ENCODE data around the gene STARD5.

Gene STARD5, protein sequence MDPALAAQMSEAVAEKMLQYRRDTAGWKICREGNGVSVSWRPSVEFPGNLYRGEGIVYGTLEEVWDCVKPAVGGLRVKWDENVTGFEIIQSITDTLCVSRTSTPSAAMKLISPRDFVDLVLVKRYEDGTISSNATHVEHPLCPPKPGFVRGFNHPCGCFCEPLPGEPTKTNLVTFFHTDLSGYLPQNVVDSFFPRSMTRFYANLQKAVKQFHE

DNA sequence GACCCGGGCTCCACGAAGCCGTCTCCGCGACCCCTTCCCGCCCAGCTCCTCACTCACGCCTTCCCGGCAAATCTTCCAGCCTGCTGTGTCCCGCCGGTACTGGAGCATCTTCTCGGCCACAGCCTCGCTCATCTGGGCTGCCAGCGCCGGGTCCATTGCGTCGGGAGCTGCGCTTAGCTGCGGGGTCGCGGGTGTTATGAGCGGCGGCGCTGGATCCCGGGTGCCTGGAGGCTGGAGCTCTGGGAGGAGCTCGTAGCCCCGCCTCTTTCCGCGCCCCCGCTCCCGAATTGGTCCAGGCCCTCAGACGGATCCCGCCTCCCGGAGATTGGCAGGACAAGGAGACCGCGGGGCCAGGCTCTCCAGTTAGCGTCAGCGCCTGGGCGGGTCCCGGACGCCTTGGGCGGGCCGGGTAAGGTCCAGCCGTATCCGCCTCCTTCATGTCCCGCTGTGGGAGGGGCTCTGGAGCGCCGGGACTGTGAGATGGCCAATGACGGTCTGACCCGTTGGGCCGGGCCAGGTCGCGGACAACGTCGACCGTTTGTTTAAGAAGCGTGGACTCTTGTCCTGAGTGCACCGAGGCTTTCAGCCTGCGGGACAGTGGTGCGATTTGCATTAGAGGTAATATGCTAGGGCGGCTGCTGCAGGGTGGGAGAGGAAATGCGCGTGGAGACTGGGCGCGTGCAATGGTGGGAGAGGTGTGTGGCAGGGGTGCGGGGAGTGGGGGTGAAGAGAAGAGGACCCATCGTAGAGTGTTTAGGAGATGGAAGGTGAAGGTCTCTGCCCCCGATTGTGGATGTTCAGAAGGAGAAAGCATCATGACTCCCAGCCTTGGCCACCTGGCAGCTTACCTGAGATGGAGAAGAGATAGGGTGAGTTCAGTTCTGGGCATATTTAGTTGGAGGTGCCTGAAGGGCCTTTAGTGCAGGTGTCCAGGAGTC lies at the start of gene STARD5:
STARD5 (minus strand) TSS at position 198 of the 938 bp plus-strand sequence; CDS start at position 156, 42 bp downstream.
- H3K4me3 ChIP-seq (ENCODE audit: low read length): peak within 1 kb of the TSS; percentile 93
- DNase-seq (ENCODE audit: low read depth): peak; percentile 100
- no peaks in the 10 kb centered on the region for H3K27me3 ChIP-seq (replicated peaks; ENCODE audit: control insufficient read depth, insufficient read depth, low read length)
- peak within 1 kb of the TSS; percentile 88 for H3K9ac ChIP-seq (ENCODE audit: low read length)
- H3K9me3 ChIP-seq (ENCODE audit: control insufficient read depth, low read length): no peaks in the 10 kb centered on the region
- peaks cover 5% of the 10 kb centered on the region for H3K36me3 ChIP-seq (ENCODE audit: control insufficient read depth, insufficient read depth, low read length, severe bottlenecking)
- H3K4me1 ChIP-seq (ENCODE audit: control insufficient read depth, insufficient read depth, low read length): peaks cover 38% of the 10 kb centered on the region

DNA sequence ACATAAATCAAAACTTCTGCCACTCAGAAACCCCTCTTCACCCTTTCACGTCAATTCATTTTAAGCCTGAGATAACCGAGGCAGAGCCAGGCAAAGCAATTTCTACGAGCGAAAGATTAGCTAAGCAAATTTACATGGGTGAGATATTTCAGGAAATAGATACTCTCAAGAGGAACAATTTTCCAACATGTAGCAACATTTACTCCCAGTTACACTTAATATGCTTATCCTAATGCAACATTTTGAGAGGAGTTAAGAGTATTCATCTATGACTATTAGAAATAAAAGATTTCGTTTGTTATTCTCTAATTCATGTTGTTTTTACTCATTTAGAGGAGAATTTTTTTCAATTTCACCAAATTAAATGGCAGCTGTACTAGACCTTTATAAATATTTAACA lies 49.2 kb upstream of the STARD5 start:
- Histone ChIP-seq H3K4me1 (ENCODE audit: control insufficient read depth, insufficient read depth, low read length) (peaks cover 14% of the 10 kb centered on the region), H3K9ac (ENCODE audit: low read length) (no peak overlapping the region), H3K9me3 (ENCODE audit: control insufficient read depth, low read length) (no peaks in the 10 kb centered on the region), H3K4me3 (ENCODE audit: low read length) (no peak overlapping the region), H3K36me3 (ENCODE audit: control insufficient read depth, insufficient read depth, low read length, severe bottlenecking) (no peaks in the 10 kb centered on the region), H3K27me3 (replicated peaks; ENCODE audit: control insufficient read depth, insufficient read depth, low read length) (peaks cover 10% of the 10 kb centered on the region)
- DNase-seq (ENCODE audit: low read depth): no peak

DNA sequence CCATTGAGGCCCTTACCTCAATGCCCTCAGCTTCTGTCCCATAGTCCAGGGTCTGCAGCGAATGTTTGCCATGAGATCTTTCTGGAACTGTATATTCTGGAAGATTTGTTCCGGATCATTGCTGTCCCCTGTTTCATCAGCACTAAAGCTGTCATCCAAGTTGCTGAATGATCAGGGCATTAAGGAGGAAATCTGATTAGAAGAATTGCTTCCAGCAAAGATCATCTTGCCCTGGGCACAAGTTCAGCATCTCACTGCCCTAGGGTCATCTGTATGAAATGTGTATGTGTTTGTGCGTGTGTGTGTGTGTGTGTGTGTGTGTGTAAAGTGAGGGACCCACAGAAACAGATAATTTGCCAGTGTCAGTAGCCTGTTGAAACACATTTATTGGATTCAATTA lies 48.6 kb upstream of the STARD5 start:
- no peak for DNase-seq (ENCODE audit: low read depth)
- no peaks in the 10 kb centered on the region for H3K36me3 ChIP-seq (ENCODE audit: control insufficient read depth, insufficient read depth, low read length, severe bottlenecking)
- no peak overlapping the region for H3K9ac ChIP-seq (ENCODE audit: low read length)
- H3K27me3 ChIP-seq (replicated peaks; ENCODE audit: control insufficient read depth, insufficient read depth, low read length): peaks cover 10% of the 10 kb centered on the region
- no peak overlapping the region for H3K4me3 ChIP-seq (ENCODE audit: low read length)
- H3K9me3 ChIP-seq (ENCODE audit: control insufficient read depth, low read length): no peaks in the 10 kb centered on the region
- H3K4me1 ChIP-seq (ENCODE audit: control insufficient read depth, insufficient read depth, low read length): peaks cover 14% of the 10 kb centered on the region

DNA sequence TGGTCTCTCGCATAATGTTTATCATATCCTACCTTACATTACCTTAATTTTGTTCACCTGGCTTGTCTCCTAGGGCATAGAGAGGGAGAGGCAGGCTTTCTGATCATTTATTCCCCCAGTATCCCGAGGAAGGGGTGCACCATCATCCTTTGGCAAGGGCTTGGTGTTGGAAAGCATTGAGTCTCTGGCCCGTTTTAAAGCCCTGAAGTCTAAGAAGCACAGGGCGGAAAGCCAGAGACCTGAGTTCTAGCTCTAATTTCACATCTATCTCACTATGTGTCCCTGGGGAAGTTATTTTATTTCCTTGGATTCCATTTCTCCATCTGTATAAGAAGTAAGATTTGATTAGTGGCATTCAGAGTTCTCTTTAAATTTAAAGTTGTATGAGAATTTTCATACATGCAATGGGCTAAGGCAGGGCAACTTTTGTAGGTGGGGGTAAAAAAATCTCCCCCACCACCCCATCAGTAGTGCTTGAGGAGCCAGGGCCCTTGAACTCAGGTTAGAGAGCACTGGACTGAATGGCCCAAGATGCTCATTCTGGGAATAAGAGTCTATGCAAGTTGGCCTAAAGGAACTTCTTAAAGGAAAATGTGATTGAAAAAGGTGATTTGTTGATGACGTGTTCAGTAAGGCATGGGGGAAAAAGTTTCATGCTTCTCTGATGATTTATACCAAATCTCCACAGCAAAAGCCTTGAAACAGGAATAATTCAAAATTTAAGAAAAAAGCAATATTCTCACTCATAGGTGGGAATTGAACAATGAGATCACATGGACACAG lies 40.0 kb upstream of the STARD5 start:
- Histone ChIP-seq H3K9ac (ENCODE audit: low read length) (no peak overlapping the region), H3K4me1 (ENCODE audit: control insufficient read depth, insufficient read depth, low read length) (peaks cover 8% of the 10 kb centered on the region), H3K36me3 (ENCODE audit: control insufficient read depth, insufficient read depth, low read length, severe bottlenecking) (no peaks in the 10 kb centered on the region), H3K4me3 (ENCODE audit: low read length) (no peak overlapping the region), H3K27me3 (replicated peaks; ENCODE audit: control insufficient read depth, insufficient read depth, low read length) (no peaks in the 10 kb centered on the region), H3K9me3 (ENCODE audit: control insufficient read depth, low read length) (peaks cover 2% of the 10 kb centered on the region)
- no peak for DNase-seq (ENCODE audit: low read depth)

DNA sequence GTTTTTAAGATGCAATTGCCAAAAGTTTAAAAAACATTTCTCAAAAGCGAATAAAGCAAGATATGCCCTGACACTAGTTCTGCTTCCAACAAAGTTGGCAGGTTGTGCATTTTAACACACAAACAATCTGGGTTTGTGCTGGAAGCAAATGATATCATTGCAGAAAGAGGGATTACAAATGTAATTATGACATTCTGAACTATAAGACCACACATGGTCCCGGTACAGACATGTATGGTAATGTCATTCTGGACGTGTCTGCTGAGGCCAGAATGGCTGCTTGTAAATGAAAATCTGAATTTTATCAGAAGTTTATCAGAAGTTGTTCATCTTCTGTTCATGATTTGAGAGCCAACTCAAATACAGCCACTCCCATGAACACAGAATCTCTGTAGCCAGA lies 39.3 kb upstream of the STARD5 start:
- H3K4me1 ChIP-seq (ENCODE audit: control insufficient read depth, insufficient read depth, low read length): peaks cover 8% of the 10 kb centered on the region
- no peak overlapping the region for H3K4me3 ChIP-seq (ENCODE audit: low read length)
- H3K9ac ChIP-seq (ENCODE audit: low read length): no peak overlapping the region
- no peaks in the 10 kb centered on the region for H3K36me3 ChIP-seq (ENCODE audit: control insufficient read depth, insufficient read depth, low read length, severe bottlenecking)
- DNase-seq (ENCODE audit: low read depth): no peak
- no peaks in the 10 kb centered on the region for H3K27me3 ChIP-seq (replicated peaks; ENCODE audit: control insufficient read depth, insufficient read depth, low read length)
- H3K9me3 ChIP-seq (ENCODE audit: control insufficient read depth, low read length): peaks cover 2% of the 10 kb centered on the region

DNA sequence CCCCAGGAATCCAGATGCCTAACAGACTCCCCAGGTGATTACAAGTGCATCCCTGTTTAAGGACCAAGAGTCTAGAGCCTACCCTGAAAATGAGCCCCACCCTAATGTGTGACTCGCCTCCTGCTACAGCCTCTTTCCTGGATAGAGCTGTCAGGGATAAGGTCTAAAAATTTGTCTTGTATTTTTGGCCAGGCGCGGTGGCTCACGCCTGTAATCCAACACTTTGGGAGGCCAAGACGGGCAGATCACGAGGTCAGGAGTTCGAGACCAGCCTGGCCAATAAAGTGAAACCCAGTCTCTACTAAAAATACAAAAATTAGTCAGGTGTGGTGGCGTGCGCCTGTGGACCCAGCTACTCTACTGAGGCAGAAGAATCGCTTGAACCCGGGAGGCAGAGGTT lies 38.8 kb upstream of the STARD5 start:
- no peak overlapping the region for H3K4me3 ChIP-seq (ENCODE audit: low read length)
- H3K27me3 ChIP-seq (replicated peaks; ENCODE audit: control insufficient read depth, insufficient read depth, low read length): no peaks in the 10 kb centered on the region
- no peaks in the 10 kb centered on the region for H3K36me3 ChIP-seq (ENCODE audit: control insufficient read depth, insufficient read depth, low read length, severe bottlenecking)
- no peak for DNase-seq (ENCODE audit: low read depth)
- H3K4me1 ChIP-seq (ENCODE audit: control insufficient read depth, insufficient read depth, low read length): peaks cover 8% of the 10 kb centered on the region
- no peak overlapping the region for H3K9ac ChIP-seq (ENCODE audit: low read length)
- H3K9me3 ChIP-seq (ENCODE audit: control insufficient read depth, low read length): peaks cover 2% of the 10 kb centered on the region

DNA sequence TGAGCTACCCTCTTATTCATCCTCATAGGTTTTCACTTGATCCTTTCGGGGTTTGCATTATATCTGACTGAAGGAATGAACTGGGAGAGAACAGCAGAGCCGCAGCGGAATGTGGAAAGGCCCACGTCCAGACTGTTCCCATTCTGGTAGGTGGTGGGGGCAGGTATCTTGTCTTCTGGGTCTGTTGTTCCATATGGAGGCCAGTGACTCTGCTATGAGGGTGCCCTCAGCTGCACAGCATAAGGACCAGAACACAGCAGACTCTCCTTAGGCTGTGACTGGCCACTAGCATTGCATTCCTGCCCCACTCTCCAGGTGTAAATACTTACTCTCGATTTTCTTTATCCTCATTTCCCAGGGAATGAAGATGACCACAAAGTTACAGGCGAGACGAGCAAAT lies 38.0 kb upstream of the STARD5 start:
- H3K36me3 ChIP-seq (ENCODE audit: control insufficient read depth, insufficient read depth, low read length, severe bottlenecking): no peaks in the 10 kb centered on the region
- no peak overlapping the region for H3K9ac ChIP-seq (ENCODE audit: low read length)
- DNase-seq (ENCODE audit: low read depth): no peak
- H3K27me3 ChIP-seq (replicated peaks; ENCODE audit: control insufficient read depth, insufficient read depth, low read length): no peaks in the 10 kb centered on the region
- H3K4me1 ChIP-seq (ENCODE audit: control insufficient read depth, insufficient read depth, low read length): peaks cover 8% of the 10 kb centered on the region
- peaks cover 5% of the 10 kb centered on the region for H3K9me3 ChIP-seq (ENCODE audit: control insufficient read depth, low read length)
- H3K4me3 ChIP-seq (ENCODE audit: low read length): no peak overlapping the region

DNA sequence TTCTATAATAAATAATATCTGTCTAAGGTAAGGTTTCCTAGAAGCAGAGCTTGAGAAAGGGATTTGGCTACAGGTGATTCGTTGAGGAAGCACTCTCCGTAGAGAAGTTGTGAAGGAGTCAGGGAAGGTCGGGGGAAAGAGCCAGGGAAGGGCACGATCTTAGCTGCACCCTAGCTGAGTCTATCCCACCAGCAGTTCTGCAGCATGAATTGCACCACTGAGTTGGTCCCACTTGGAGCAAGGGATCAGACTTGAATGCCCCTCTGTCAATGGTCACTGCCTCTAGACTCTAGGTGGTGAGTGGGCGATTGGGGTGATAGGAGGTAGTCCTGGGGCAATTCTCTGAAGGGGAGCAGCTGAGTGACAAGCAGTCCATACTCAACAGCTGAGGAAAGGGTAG lies 36.5 kb upstream of the STARD5 start:
- DNase-seq (ENCODE audit: low read depth): no peak

DNA sequence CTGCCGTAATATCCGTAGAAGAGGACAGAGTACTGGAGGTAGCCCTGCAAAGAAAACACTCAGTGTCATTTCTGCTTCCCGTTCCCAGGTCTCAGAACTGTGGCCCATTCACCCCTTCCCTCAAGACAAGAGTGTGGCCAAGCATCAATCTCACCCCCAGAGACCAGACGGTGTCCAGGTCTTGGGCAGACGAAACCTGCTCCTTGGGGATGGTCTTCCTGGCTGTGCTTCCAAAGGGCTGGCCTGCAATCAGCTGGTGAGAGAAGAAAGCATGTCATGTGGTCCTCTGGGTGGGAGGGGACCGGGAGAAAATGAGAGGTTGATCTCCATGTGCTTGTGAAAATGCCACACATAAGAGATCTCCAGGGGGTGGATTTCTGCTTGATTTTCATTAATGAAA lies 34.3 kb upstream of the STARD5 start:
- Histone ChIP-seq H3K9ac (ENCODE audit: low read length) (no peak overlapping the region), H3K9me3 (ENCODE audit: control insufficient read depth, low read length) (peaks cover 5% of the 10 kb centered on the region), H3K4me3 (ENCODE audit: low read length) (no peak overlapping the region), H3K36me3 (ENCODE audit: control insufficient read depth, insufficient read depth, low read length, severe bottlenecking) (no peaks in the 10 kb centered on the region), H3K4me1 (ENCODE audit: control insufficient read depth, insufficient read depth, low read length) (peaks cover 3% of the 10 kb centered on the region), H3K27me3 (replicated peaks; ENCODE audit: control insufficient read depth, insufficient read depth, low read length) (peaks cover 11% of the 10 kb centered on the region)
- DNase-seq (ENCODE audit: low read depth): no peak

More for the DNA sequence above, 36.5 kb upstream of the STARD5 start:
- no peaks in the 10 kb centered on the region for H3K27me3 ChIP-seq (replicated peaks; ENCODE audit: control insufficient read depth, insufficient read depth, low read length)
- no peak overlapping the region for H3K4me3 ChIP-seq (ENCODE audit: low read length)
- no peaks in the 10 kb centered on the region for H3K36me3 ChIP-seq (ENCODE audit: control insufficient read depth, insufficient read depth, low read length, severe bottlenecking)
- H3K9me3 ChIP-seq (ENCODE audit: control insufficient read depth, low read length): peaks cover 5% of the 10 kb centered on the region
- H3K4me1 ChIP-seq (ENCODE audit: control insufficient read depth, insufficient read depth, low read length): peaks cover 8% of the 10 kb centered on the region
- no peak overlapping the region for H3K9ac ChIP-seq (ENCODE audit: low read length)

DNA sequence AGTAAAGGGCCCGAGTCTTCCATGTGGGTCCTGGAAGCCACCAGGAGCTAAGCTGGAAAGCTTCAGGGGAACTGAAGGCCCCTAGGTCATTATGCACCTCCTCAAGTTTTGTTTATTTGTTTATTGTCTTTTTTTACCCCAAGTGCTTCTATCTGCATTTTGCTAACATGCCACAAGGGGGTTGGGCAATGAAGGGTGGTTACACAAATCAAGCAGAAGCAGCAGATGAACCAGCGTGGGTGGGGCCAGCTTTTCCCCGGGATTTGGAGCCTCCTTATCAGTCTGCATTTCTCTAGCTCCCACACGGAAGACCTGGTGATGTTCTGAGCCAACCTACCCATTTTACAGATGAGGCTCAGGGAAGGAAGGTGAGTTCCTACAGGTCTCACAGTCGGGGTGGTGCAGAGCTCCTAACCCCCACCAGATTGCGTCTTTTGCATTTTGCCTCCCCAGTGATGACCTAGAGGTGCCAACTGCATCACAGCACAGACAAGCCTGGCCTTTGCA lies 33.3 kb upstream of the STARD5 start:
- Histone ChIP-seq H3K9me3 (ENCODE audit: control insufficient read depth, low read length) (peaks cover 5% of the 10 kb centered on the region), H3K4me3 (ENCODE audit: low read length) (no peak overlapping the region), H3K4me1 (ENCODE audit: control insufficient read depth, insufficient read depth, low read length) (no peaks in the 10 kb centered on the region), H3K9ac (ENCODE audit: low read length) (no peak overlapping the region), H3K27me3 (replicated peaks; ENCODE audit: control insufficient read depth, insufficient read depth, low read length) (peaks cover 11% of the 10 kb centered on the region), H3K36me3 (ENCODE audit: control insufficient read depth, insufficient read depth, low read length, severe bottlenecking) (no peaks in the 10 kb centered on the region)
- DNase-seq (ENCODE audit: low read depth): no peak

DNA sequence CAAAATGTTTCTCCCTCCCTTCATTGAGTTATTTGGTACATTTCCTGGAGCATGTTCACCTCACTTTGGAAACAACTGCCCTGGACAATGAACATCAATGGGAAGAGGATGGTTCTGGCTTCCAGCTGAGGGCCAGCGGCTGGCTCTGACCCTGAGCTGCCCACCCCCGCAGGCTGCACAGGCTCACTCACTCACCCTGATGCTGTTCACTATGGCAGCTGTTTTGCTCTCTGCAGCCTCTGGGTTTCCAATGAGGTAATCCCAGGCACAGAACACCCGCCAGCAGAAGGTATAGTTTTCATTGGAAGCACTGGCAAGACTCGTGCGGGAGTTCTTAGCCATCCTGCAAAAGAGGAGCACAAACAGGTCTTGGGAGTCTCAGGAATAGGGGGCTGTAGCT lies 32.3 kb upstream of the STARD5 start:
- Histone ChIP-seq H3K4me1 (ENCODE audit: control insufficient read depth, insufficient read depth, low read length) (no peaks in the 10 kb centered on the region), H3K9me3 (ENCODE audit: control insufficient read depth, low read length) (peaks cover 5% of the 10 kb centered on the region), H3K9ac (ENCODE audit: low read length) (no peak overlapping the region), H3K36me3 (ENCODE audit: control insufficient read depth, insufficient read depth, low read length, severe bottlenecking) (no peaks in the 10 kb centered on the region), H3K27me3 (replicated peaks; ENCODE audit: control insufficient read depth, insufficient read depth, low read length) (peaks cover 11% of the 10 kb centered on the region), H3K4me3 (ENCODE audit: low read length) (no peak overlapping the region)
- no peak for DNase-seq (ENCODE audit: low read depth)

All from adipocyte (in vitro differentiated cells).